ENCODE results near the gene ZNF385B. TPM values are rescaled to one million over a fixed set of nuclear protein-coding genes. Genes with fewer than 3 reads are reported as not detected.

The ZNF385B gene
- total and polyA plus RNA-seq, 4 experiments from 2014 or later, result not detected

DNA sequence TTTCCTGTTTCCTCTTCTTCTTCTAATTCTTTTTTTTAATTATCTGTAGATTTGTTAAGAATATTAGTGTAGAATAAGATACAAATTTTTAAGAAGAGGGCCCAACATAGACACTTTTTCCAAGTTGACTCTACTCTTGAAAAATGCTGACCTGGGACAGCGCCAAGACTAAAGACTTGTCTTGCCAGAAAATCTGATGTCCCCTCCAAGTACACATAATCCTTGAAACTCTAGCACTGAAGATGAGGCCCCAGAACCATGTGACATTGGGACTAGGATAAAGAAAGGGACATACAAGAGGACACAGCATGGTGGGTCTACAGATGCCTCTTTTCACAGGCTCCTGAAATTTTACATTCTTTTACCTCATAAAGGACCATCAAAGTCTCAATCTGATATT, 325.2 kb downstream of the ZNF385B start:
- H3K27me3 Mint-ChIP-seq, result no peaks in the 10 kb centered on the region
- Histone ChIP-seq H3K27me3 (ENCODE audit: insufficient read depth, low read length) (no peaks in the 10 kb centered on the region), H3K4me1 (ENCODE audit: insufficient read depth, low read length) (no peaks in the 10 kb centered on the region), H3K4me3 (ENCODE audit: low read length in 2 of 2) (no peak overlapping the region), H3K27ac (ENCODE audit: low read depth, low read length) (no peak overlapping the region), H3K9me3 (ENCODE audit: control insufficient read depth in 1 of 2, low read length in 2 of 2) (no peaks in the 10 kb centered on the region), H3K36me3 (ENCODE audit: insufficient read depth, low read length) (no peaks in the 10 kb centered on the region)
- POLR2A ChIA-PET (ENCODE audit: partially characterized antibody), result no interaction called here
- CTCF ChIA-PET (ENCODE audit: partially characterized antibody), result no interaction called here
- DNase-seq, result no peak
- peaks cover 0 to 11% (median 5%) of the 10 kb centered on the region in 8 donors for H3K9me3 Mint-ChIP-seq
- H3K36me3 Mint-ChIP-seq, result no peaks in the 10 kb centered on the region
- no peak overlapping the region for H3K27ac Mint-ChIP-seq
- H3K4me1 Mint-ChIP-seq, result no peaks in the 10 kb centered on the region
- intact Hi-C loops (cut with micrococcal nuclease), result no loop called here
- no peak overlapping the region for H3K4me3 Mint-ChIP-seq

DNA sequence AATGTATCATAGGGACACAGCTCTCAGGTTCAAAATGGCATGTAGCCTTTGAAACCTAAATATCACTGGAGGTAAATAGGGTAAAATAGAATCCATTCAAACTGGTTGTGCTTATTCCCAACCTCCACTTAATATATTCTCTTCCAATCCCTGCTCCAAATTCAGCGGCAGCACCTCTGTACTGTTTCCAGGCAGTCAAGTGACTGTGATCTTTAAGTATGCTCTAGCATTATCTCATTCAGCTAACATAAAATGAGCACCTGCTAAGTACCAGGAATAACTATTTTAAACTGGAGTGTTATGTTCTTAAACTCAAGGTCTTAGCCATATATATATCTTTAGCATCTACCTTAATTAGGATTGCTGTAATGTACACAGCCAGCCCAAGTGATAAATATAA, 327.5 kb downstream of the ZNF385B start:
- H3K4me3 ChIP-seq (ENCODE audit: low read length in 2 of 2), result no peak overlapping the region
- H3K27ac Mint-ChIP-seq, result no peak overlapping the region
- DNase-seq, result no peak
- no peaks in the 10 kb centered on the region for H3K4me1 Mint-ChIP-seq
- no peaks in the 10 kb centered on the region for H3K4me1 ChIP-seq (ENCODE audit: insufficient read depth, low read length)
- intact Hi-C loops (cut with micrococcal nuclease), result no loop called here
- H3K27me3 ChIP-seq (ENCODE audit: insufficient read depth, low read length), result no peaks in the 10 kb centered on the region
- no peaks in the 10 kb centered on the region for H3K9me3 ChIP-seq (ENCODE audit: control insufficient read depth in 1 of 2, low read length in 2 of 2)
- ChIA-PET CTCF (ENCODE audit: partially characterized antibody) (no interaction called here), POLR2A (ENCODE audit: partially characterized antibody) (no interaction called here)
- H3K36me3 Mint-ChIP-seq, result no peaks in the 10 kb centered on the region
- no peaks in the 10 kb centered on the region for H3K36me3 ChIP-seq (ENCODE audit: insufficient read depth, low read length)
- no peak overlapping the region for H3K4me3 Mint-ChIP-seq
- H3K9me3 Mint-ChIP-seq, result peaks cover 0 to 6% (median 1%) of the 10 kb centered on the region in 8 donors
- no peak overlapping the region for H3K27ac ChIP-seq (ENCODE audit: low read depth, low read length)
- no peaks in the 10 kb centered on the region for H3K27me3 Mint-ChIP-seq

DNA sequence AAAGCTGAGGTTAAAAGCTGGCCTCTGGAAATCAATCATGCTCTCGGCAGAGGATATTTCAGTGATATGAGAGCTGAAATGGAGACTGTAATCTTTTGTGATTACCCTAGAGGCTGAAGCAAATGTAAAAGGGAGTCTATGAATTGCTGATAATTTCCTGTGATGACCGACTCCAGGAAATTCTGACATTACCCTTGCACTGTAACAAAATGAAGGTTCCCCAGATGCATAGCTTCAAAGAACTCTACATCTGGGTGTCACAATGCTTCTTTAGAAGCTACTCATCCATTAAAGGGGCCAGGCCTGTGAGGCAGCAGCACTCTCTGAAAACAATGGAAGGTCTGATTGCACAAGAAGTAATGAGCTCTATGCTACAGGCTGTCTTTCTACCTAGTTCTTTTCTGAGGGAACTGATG, 328.5 kb downstream of the ZNF385B start:
- Mint-ChIP-seq H3K9me3 (peaks cover 0 to 5% (median 0%) of the 10 kb centered on the region in 8 donors), H3K36me3 (no peaks in the 10 kb centered on the region), H3K4me1 (no peaks in the 10 kb centered on the region), H3K4me3 (no peak overlapping the region), H3K27ac (no peak overlapping the region), H3K27me3 (no peaks in the 10 kb centered on the region)
- Histone ChIP-seq H3K27ac (ENCODE audit: low read depth, low read length) (no peak overlapping the region), H3K36me3 (ENCODE audit: insufficient read depth, low read length) (no peaks in the 10 kb centered on the region), H3K27me3 (ENCODE audit: insufficient read depth, low read length) (no peaks in the 10 kb centered on the region), H3K9me3 (ENCODE audit: control insufficient read depth in 1 of 2, low read length in 2 of 2) (no peaks in the 10 kb centered on the region), H3K4me1 (ENCODE audit: insufficient read depth, low read length) (no peaks in the 10 kb centered on the region), H3K4me3 (ENCODE audit: low read length in 2 of 2) (no peak overlapping the region)
- DNase-seq, result no peak
- ChIA-PET POLR2A (ENCODE audit: partially characterized antibody) (no interaction called here), CTCF (ENCODE audit: partially characterized antibody) (no interaction called here)
- intact Hi-C loops (cut with micrococcal nuclease), result no loop called here

DNA sequence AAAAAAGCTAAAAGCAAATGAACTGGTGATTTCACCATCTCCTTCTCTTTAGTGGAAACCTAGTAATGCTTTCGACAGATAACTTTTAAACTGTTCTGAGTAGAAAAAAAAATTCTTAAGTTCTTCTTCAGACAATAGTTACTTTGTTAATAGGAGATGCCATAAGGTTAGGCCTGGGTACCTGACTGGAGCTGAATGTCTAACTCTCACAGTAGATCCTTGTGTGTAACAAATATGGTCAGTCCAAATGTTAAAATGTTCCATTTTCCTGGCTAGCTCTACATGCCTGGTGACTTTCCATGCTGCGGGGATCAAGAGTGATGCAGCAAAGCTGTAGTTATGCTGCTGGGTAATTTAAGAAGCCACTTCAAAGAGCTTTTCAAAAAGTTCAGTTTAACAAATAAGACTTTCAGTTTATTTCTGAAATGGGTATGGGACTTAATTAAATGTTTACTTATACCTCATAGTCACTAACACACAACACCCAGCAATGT, 332.8 kb downstream of the ZNF385B start:
- Histone ChIP-seq H3K4me3 (ENCODE audit: low read length in 2 of 2) (no peak overlapping the region), H3K27me3 (ENCODE audit: insufficient read depth, low read length) (no peaks in the 10 kb centered on the region), H3K36me3 (ENCODE audit: insufficient read depth, low read length) (no peaks in the 10 kb centered on the region), H3K9me3 (ENCODE audit: control insufficient read depth in 1 of 2, low read length in 2 of 2) (no peaks in the 10 kb centered on the region), H3K4me1 (ENCODE audit: insufficient read depth, low read length) (no peaks in the 10 kb centered on the region), H3K27ac (ENCODE audit: low read depth, low read length) (no peak overlapping the region)
- Mint-ChIP-seq H3K4me3 (no peak overlapping the region), H3K27ac (no peak overlapping the region), H3K27me3 (no peaks in the 10 kb centered on the region), H3K36me3 (no peaks in the 10 kb centered on the region), H3K4me1 (no peaks in the 10 kb centered on the region), H3K9me3 (no peaks in the 10 kb centered on the region)
- CTCF ChIA-PET (ENCODE audit: partially characterized antibody), result no interaction called here
- DNase-seq, result no peak
- POLR2A ChIA-PET (ENCODE audit: partially characterized antibody), result no interaction called here
- intact Hi-C loops (cut with micrococcal nuclease), result no loop called here

DNA sequence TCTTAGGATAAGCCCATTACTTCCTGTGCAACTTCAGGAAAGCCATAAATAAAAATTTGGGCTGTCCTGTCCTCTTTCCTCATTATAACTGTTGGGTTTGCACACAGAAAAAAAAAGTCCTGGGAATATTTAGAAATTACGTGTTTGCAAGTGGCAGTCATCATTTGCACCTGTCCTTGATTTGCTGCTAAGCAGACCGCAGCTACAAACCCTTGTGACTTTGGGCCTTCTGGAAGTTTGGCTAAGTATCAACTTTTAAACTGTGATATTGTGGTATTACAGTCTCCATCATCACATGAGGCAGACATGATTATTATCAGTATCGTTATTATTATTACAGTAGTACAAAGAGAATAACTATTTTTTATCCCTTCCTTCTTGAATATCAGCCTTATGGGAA, 336.1 kb downstream of the ZNF385B start:
- Histone ChIP-seq H3K4me1 (ENCODE audit: insufficient read depth, low read length) (no peaks in the 10 kb centered on the region), H3K27me3 (ENCODE audit: insufficient read depth, low read length) (no peaks in the 10 kb centered on the region), H3K4me3 (ENCODE audit: low read length in 2 of 2) (no peak overlapping the region), H3K36me3 (ENCODE audit: insufficient read depth, low read length) (no peaks in the 10 kb centered on the region), H3K9me3 (ENCODE audit: control insufficient read depth in 1 of 2, low read length in 2 of 2) (no peaks in the 10 kb centered on the region), H3K27ac (ENCODE audit: low read depth, low read length) (no peak overlapping the region)
- peaks cover 0 to 3% (median 0%) of the 10 kb centered on the region in 8 donors for H3K9me3 Mint-ChIP-seq
- peaks cover 0 to 2% of the 10 kb centered on the region in 2 donors for H3K27me3 Mint-ChIP-seq
- ChIA-PET POLR2A (ENCODE audit: partially characterized antibody) (no interaction called here), CTCF (ENCODE audit: partially characterized antibody) (no interaction called here)
- H3K4me3 Mint-ChIP-seq, result no peak overlapping the region
- no peak for DNase-seq
- H3K36me3 Mint-ChIP-seq, result no peaks in the 10 kb centered on the region
- no peaks in the 10 kb centered on the region for H3K4me1 Mint-ChIP-seq
- no peak overlapping the region for H3K27ac Mint-ChIP-seq
- intact Hi-C loops (cut with micrococcal nuclease), result no loop called here

DNA sequence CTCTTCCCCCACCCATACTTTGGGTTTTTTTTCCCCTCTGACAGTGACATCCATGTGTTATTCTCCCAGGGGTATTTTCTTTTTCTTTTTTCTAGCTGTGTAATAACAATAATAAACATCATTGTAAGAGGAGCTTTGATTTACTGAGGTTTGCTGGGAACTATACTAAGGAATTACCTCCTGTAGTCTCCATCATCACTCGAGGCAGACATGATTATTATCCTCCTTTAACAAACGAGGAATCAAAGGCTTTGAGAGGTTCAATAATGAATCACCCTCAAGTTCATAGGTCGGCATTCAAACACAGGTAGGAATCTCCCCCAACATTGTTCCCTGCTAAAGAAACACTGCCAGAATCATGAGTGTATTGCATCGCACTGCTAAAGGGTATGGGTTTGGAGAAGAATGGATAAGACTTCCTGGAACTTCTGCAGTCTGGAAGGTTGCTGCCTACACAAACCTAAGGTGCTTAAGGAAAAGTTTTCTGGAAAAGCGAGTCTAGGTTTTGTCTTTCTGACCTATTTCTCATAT, 336.5 kb downstream of the ZNF385B start:
- H3K36me3 Mint-ChIP-seq, result no peaks in the 10 kb centered on the region
- H3K27ac Mint-ChIP-seq, result no peak overlapping the region
- H3K27me3 Mint-ChIP-seq, result peaks cover 0 to 2% of the 10 kb centered on the region in 2 donors
- no peaks in the 10 kb centered on the region for H3K27me3 ChIP-seq (ENCODE audit: insufficient read depth, low read length)
- no peaks in the 10 kb centered on the region for H3K4me1 ChIP-seq (ENCODE audit: insufficient read depth, low read length)
- ChIA-PET CTCF (ENCODE audit: partially characterized antibody) (no interaction called here), POLR2A (ENCODE audit: partially characterized antibody) (no interaction called here)
- no peak overlapping the region for H3K4me3 ChIP-seq (ENCODE audit: low read length in 2 of 2)
- no peaks in the 10 kb centered on the region for H3K4me1 Mint-ChIP-seq
- intact Hi-C loops (cut with micrococcal nuclease), result no loop called here
- H3K9me3 ChIP-seq (ENCODE audit: control insufficient read depth in 1 of 2, low read length in 2 of 2), result no peaks in the 10 kb centered on the region
- peaks cover 0 to 3% (median 0%) of the 10 kb centered on the region in 8 donors for H3K9me3 Mint-ChIP-seq
- no peak overlapping the region for H3K27ac ChIP-seq (ENCODE audit: low read depth, low read length)
- no peak for DNase-seq
- H3K4me3 Mint-ChIP-seq, result no peak overlapping the region
- no peaks in the 10 kb centered on the region for H3K36me3 ChIP-seq (ENCODE audit: insufficient read depth, low read length)

DNA sequence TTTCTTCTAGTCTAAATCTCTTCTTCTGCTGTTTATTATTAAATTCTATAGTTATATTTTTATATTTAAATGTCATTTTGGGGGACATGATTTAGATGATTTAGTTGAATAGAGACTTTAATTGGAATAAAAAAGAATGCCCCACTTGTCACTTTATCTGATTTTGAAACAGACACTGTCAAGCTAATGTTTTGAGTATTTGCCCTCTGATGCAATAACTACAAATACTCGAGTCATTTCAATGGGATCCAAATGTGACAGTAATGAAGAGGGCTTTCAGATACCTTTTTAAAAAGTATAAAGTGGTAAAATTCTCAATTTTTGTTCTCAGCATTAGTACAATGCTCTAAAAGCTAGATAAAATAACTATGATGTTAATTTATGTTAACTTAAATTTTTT, 339.5 kb downstream of the ZNF385B start:
- ChIA-PET POLR2A (ENCODE audit: partially characterized antibody) (no interaction called here), CTCF (ENCODE audit: partially characterized antibody) (no interaction called here)
- Mint-ChIP-seq H3K9me3 (peaks cover 0 to 3% (median 0%) of the 10 kb centered on the region in 8 donors), H3K27ac (no peak overlapping the region), H3K4me3 (no peak overlapping the region), H3K36me3 (no peaks in the 10 kb centered on the region), H3K27me3 (peaks cover 0 to 2% of the 10 kb centered on the region in 2 donors), H3K4me1 (no peaks in the 10 kb centered on the region)
- Histone ChIP-seq H3K27ac (ENCODE audit: low read depth, low read length) (no peak overlapping the region), H3K36me3 (ENCODE audit: insufficient read depth, low read length) (no peaks in the 10 kb centered on the region), H3K9me3 (ENCODE audit: control insufficient read depth in 1 of 2, low read length in 2 of 2) (no peaks in the 10 kb centered on the region), H3K27me3 (ENCODE audit: insufficient read depth, low read length) (no peaks in the 10 kb centered on the region), H3K4me1 (ENCODE audit: insufficient read depth, low read length) (no peaks in the 10 kb centered on the region), H3K4me3 (ENCODE audit: low read length in 2 of 2) (no peak overlapping the region)
- intact Hi-C loops (cut with micrococcal nuclease), result no loop called here
- DNase-seq, result no peak

DNA sequence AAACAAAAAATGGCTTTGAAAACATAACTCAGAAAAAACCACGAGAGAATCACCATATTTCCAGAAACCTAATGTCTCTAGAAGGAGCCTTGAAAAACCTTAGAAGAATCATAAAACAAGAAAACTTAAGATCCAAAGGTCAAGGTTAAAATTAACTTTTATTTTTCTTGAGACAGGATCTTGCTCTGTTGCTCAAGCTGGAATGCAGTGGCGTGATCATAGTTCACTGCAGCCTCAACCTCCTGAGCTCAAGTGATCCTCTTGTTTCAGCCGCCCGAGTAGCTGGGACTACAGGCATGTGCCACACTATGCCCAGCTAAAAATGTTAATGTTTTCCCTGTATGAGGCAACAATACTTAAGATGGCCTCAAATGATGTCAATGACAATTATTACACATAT, 342.6 kb downstream of the ZNF385B start:
- Mint-ChIP-seq H3K4me3 (no peak overlapping the region), H3K9me3 (peaks cover 0 to 3% (median 0%) of the 10 kb centered on the region in 8 donors), H3K36me3 (no peaks in the 10 kb centered on the region), H3K27me3 (peaks cover 0 to 2% of the 10 kb centered on the region in 2 donors), H3K27ac (no peak overlapping the region), H3K4me1 (no peaks in the 10 kb centered on the region)
- ChIA-PET POLR2A (ENCODE audit: partially characterized antibody) (no interaction called here), CTCF (ENCODE audit: partially characterized antibody) (no interaction called here)
- intact Hi-C loops (cut with micrococcal nuclease), result loop anchor here (1.0 kb wide), 1 partner anchor 43 kb away; no protein-coding TSS in a partner anchor
- no peaks in the 10 kb centered on the region for H3K36me3 ChIP-seq (ENCODE audit: insufficient read depth, low read length)
- H3K9me3 ChIP-seq (ENCODE audit: control insufficient read depth in 1 of 2, low read length in 2 of 2), result no peaks in the 10 kb centered on the region
- no peak overlapping the region for H3K27ac ChIP-seq (ENCODE audit: low read depth, low read length)
- H3K27me3 ChIP-seq (ENCODE audit: insufficient read depth, low read length), result no peaks in the 10 kb centered on the region
- H3K4me1 ChIP-seq (ENCODE audit: insufficient read depth, low read length), result no peaks in the 10 kb centered on the region
- H3K4me3 ChIP-seq (ENCODE audit: low read length in 2 of 2), result no peak overlapping the region
- no peak for DNase-seq

Data from CD4-positive, alpha-beta memory T cell (primary cell).